Neutrophil (primary cell): ENCODE measurements around the gene MAN2C1.
A peak's percentile ranks its signal among the peaks of the same experiment; 100 is the strongest.
"Not testable (repeated sequence)": the region's sequence is repeated elsewhere in the genome, so short reads cannot be mapped to it uniquely, and the experiment has no call there.

ENCODE experiments used
- H3K27ac ChIP-seq: fragments of 200-600 bp; sonication (generic); 2 replicates; pipeline ENCODE4 v1.5.1; 2016; ENCODE audit warnings: mild to moderate bottlenecking, moderate library complexity
- H3K27me3 ChIP-seq: fragments of 200-600 bp; sonication (generic); 2 replicates; pipeline ENCODE4 v1.6.0; 2016; ENCODE audit warnings: mild to moderate bottlenecking
- H3K36me3 ChIP-seq: fragments of 200-600 bp; sonication (generic); 2 replicates; pipeline ENCODE4 v1.5.1; 2017
- H3K4me1 ChIP-seq, 2 experiments: fragments of 200-600 bp in 1 of 2; sonication (generic) in 1 of 2; 1 replicate in 1 of 2; 2 replicates in 1 of 2; pipeline versions ENCODE4 v1.5.1 to v1.6.1; 2013 to 2016; ENCODE audit warnings: low read depth in 1 of 2, low read length in 1 of 2, mild to moderate bottlenecking in 1 of 2, moderate library complexity in 1 of 2; ENCODE audit not compliant: control insufficient read depth in 1 of 2, insufficient read depth in 1 of 2
- H3K4me3 ChIP-seq, 2 experiments: fragments of 200-600 bp in 1 of 2; sonication (generic) in 1 of 2; 1 replicate in 1 of 2; 2 replicates in 1 of 2; pipeline ENCODE4 v1.5.1; 2013 to 2016; ENCODE audit warnings: low read depth in 1 of 2, low read length in 1 of 2, mild to moderate bottlenecking in 1 of 2, moderate library complexity in 1 of 2
- H3K9me3 ChIP-seq: fragments of 200-600 bp; sonication (generic); 2 replicates; pipeline ENCODE4 v1.5.1; 2016
- CTCF ChIP-seq: fragments of 200-600 bp; sonication (generic); IDR thresholded peaks from 2 replicates; pipeline ENCODE4 v1.5.1; 2016; ENCODE audit warnings: antibody characterized with exemption

MAN2C1 gene

GRCh38 chr15:75348034-75348561, 20.3 kb downstream of the MAN2C1 start:
- Histone ChIP-seq H3K9me3 (no peaks in the 10 kb centered on the region), H3K27me3 (peaks cover 62% of the 10 kb centered on the region), H3K4me1 (peaks cover 42 to 46% of the 10 kb centered on the region in 2 experiments), H3K27ac (peak overlapping the region; percentile 82), H3K4me3 (peak overlapping the region; percentile 54 to 66), H3K36me3 (peaks cover 4% of the 10 kb centered on the region)
- no peak for TF ChIP-seq CTCF

GRCh38 chr15:75347222-75348033, 21.0 kb downstream of the MAN2C1 start:
- peak overlapping the region; percentile 82 for H3K27ac ChIP-seq
- peaks cover 42 to 46% of the 10 kb centered on the region in 2 experiments for H3K4me1 ChIP-seq
- no peak for TF ChIP-seq CTCF
- peak overlapping the region; percentile 54 to 66 for H3K4me3 ChIP-seq
- peaks cover 4% of the 10 kb centered on the region for H3K36me3 ChIP-seq
- no peaks in the 10 kb centered on the region for H3K9me3 ChIP-seq
- H3K27me3 ChIP-seq, result peaks cover 63% of the 10 kb centered on the region

DNA sequence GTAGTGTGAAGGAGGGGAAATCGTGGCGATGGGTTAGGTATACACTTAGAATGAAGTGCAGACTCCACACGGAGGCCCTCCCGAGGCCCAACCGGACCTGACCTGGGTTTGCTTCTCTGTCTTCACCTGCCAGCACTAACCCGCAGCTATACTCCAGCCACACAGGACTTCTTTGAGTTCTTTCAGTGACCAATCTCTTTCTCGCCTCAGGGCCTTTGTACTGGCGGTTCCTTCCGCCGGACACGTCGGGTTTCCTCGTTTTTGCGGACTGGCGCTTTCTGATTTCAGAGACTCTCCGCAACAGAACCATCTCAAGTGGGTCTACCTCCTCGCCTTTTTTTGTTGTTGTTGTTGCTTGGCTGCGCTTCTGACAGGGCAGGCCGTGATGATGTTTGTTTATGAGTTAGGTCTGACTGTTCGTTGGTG, 21.6 kb downstream of the MAN2C1 start, which contains the start of gene NEIL1:
NEIL1 (plus strand) TSS at position 244 of the 426 bp plus-strand sequence. CDS start 1,867 bp downstream, outside the sequence.
- Histone ChIP-seq H3K9me3 (no peaks in the 10 kb centered on the region), H3K4me1 (peaks cover 42 to 46% of the 10 kb centered on the region in 2 experiments), H3K4me3 (peak within 1 kb of the TSS; percentile 54 to 66), H3K27ac (peak within 1 kb of the TSS; percentile 82), H3K36me3 (no peaks in the 10 kb centered on the region), H3K27me3 (peaks cover 63% of the 10 kb centered on the region)
- no peak for TF ChIP-seq CTCF

- H3K4me3 ChIP-seq, H3K27ac ChIP-seq, H3K9me3 ChIP-seq: not testable (repeated sequence)
- Histone ChIP-seq H3K36me3 (peaks cover 12% of the 10 kb centered on the region), H3K27me3 (peaks cover 59% of the 10 kb centered on the region), H3K4me1 (peaks cover 23 to 25% of the 10 kb centered on the region in 2 experiments)
Measured at GRCh38 chr15:75343953-75344352, 24.5 kb downstream of the MAN2C1 start.

DNA sequence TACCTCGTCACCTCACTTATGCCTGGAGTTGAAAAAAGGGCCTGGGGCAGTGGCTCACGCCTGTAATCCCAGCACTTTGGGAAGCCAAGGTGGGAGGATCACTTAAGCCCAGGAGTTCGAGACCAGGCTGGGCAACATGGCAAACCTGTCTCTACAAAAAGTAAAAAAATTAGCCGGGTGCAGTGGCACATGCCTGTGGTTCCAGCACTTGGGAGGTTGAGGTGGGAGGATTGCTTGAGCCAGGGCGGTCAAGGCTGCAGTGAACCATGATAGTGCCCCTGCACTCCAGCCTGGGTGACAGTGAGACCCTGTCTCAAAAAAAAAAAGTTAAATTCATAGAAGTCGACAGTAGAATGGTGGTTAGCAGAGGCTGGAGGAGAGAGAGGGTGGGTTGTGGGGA, 26.2 kb downstream of the MAN2C1 start:
- H3K27ac ChIP-seq, result no peak overlapping the region
- peaks cover 42% of the 10 kb centered on the region for H3K27me3 ChIP-seq

More for the DNA sequence above, 26.2 kb downstream of the MAN2C1 start:
- no peak for TF ChIP-seq CTCF
- peaks cover 6 to 8% of the 10 kb centered on the region in 2 experiments for H3K4me1 ChIP-seq
- H3K4me3 ChIP-seq, result no peak overlapping the region
- H3K36me3 ChIP-seq, result peaks cover 12% of the 10 kb centered on the region
- no peaks in the 10 kb centered on the region for H3K9me3 ChIP-seq
